ENCODE data around the gene BTBD16.

Gene BTBD16

GRCh38 chr10:122346326-122346950, 75.3 kb downstream of the BTBD16 start:
- no peak overlapping the region for H3K4me3 ChIP-seq (replicated peaks; ENCODE audit: low read depth, low read length)
- DNase-seq (ENCODE audit: low read depth), result no peak
- no peak for TF ChIP-seq CTCF (IDR thresholded peaks at IDR 0.05; ENCODE audit: low read length, missing control alignments)

- no peak for TF ChIP-seq CTCF (IDR thresholded peaks at IDR 0.05; ENCODE audit: low read length, missing control alignments)
- H3K4me3 ChIP-seq (replicated peaks; ENCODE audit: low read depth, low read length), result no peak overlapping the region
- no peak for DNase-seq (ENCODE audit: low read depth)
Observed at GRCh38 chr10:122347170-122347841, 76.2 kb downstream of the BTBD16 start.

- H3K4me3 ChIP-seq (replicated peaks; ENCODE audit: low read depth, low read length), result no peak overlapping the region
- no peak for DNase-seq (ENCODE audit: low read depth)
- no peak for TF ChIP-seq CTCF (IDR thresholded peaks at IDR 0.05; ENCODE audit: low read length, missing control alignments)
Observed at GRCh38 chr10:122348512-122348911, 77.4 kb downstream of the BTBD16 start.

- no peak overlapping the region for H3K4me3 ChIP-seq (replicated peaks; ENCODE audit: low read depth, low read length)
- no peak for DNase-seq (ENCODE audit: low read depth)
- no peak for TF ChIP-seq CTCF (IDR thresholded peaks at IDR 0.05; ENCODE audit: low read length, missing control alignments)
Observed at GRCh38 chr10:122348935-122349361, 77.9 kb downstream of the BTBD16 start.

GRCh38 chr10:122349758-122350369, 78.8 kb downstream of the BTBD16 start:
- no peak overlapping the region for H3K4me3 ChIP-seq (replicated peaks; ENCODE audit: low read depth, low read length)
- no peak for DNase-seq (ENCODE audit: low read depth)
- TF ChIP-seq CTCF (IDR thresholded peaks at IDR 0.05; ENCODE audit: low read length, missing control alignments), result no peak

- H3K4me3 ChIP-seq (replicated peaks; ENCODE audit: low read depth, low read length), result no peak overlapping the region
- no peak for TF ChIP-seq CTCF (IDR thresholded peaks at IDR 0.05; ENCODE audit: low read length, missing control alignments)
- DNase-seq (ENCODE audit: low read depth), result no peak
Observed at GRCh38 chr10:122350893-122351292, 79.8 kb downstream of the BTBD16 start.

All from fibroblast of pulmonary artery (primary cell).